NT2/D1 (cell line): ENCODE measurements around the gene CFAP210.

ENCODE experiments used
- DNase-seq: peaks from one replicate; pipeline ENCODE4 v3.0.0-alpha.2; 2011; ENCODE audit warnings: low read depth, low spot score
- H3K27me3 ChIP-seq: 2 replicates; pipeline ENCODE4 v1.6.0; 2011; ENCODE audit warnings: mild to moderate bottlenecking; ENCODE audit not compliant: insufficient read length, insufficient read depth
- H3K36me3 ChIP-seq: 2 replicates; pipeline ENCODE4 v1.6.1; 2011; ENCODE audit warnings: mild to moderate bottlenecking, low read length, mixed read lengths; ENCODE audit not compliant: insufficient read depth, insufficient read length
- H3K4me1 ChIP-seq: 2 replicates; pipeline ENCODE4 v1.5.1; 2011; ENCODE audit not compliant: insufficient read depth, insufficient read length
- H3K4me3 ChIP-seq: 2 replicates; pipeline ENCODE4 v1.5.1; 2011; ENCODE audit warnings: low read depth; ENCODE audit not compliant: insufficient read length
- H3K9ac ChIP-seq: 2 replicates; pipeline ENCODE4 v1.6.0; 2011; ENCODE audit warnings: low read depth; ENCODE audit not compliant: insufficient read length
- H3K9me3 ChIP-seq: 2 replicates; pipeline ENCODE4 v1.5.1; 2011; ENCODE audit warnings: mild to moderate bottlenecking, low read length; ENCODE audit not compliant: insufficient read depth
- SUZ12 ChIP-seq: IDR thresholded peaks from 2 replicates; pipeline ENCODE4 v1.6.1; 2011; ENCODE audit not compliant: insufficient read length, insufficient read depth; ENCODE audit errors: extremely low read depth
- YY1 ChIP-seq: IDR thresholded peaks from 2 replicates; pipeline ENCODE4 v1.6.1; 2011; ENCODE audit not compliant: insufficient read length, insufficient read depth
- ZNF274 ChIP-seq: IDR thresholded peaks from 2 replicates; pipeline ENCODE4 v1.6.1; 2011; ENCODE audit warnings: mild to moderate bottlenecking, low read depth, low read length

CFAP210 gene

GRCh38 chr2:169717691-169718063, 23.5 kb upstream of the CFAP210 start:
- Histone ChIP-seq H3K27me3 (no peaks in the 10 kb centered on the region), H3K9ac (no peak overlapping the region), H3K4me1 (no peaks in the 10 kb centered on the region), H3K9me3 (no peaks in the 10 kb centered on the region), H3K36me3 (no peaks in the 10 kb centered on the region), H3K4me3 (no peak overlapping the region)
- TF ChIP-seq ZNF274, result no peak
- TF ChIP-seq YY1, result no peak
- TF ChIP-seq SUZ12, result no peak
- DNase-seq, result no peak

- Histone ChIP-seq H3K27me3 (no peaks in the 10 kb centered on the region), H3K4me1 (no peaks in the 10 kb centered on the region), H3K9ac (no peak overlapping the region), H3K9me3 (no peaks in the 10 kb centered on the region), H3K36me3 (no peaks in the 10 kb centered on the region), H3K4me3 (no peak overlapping the region)
- no peak for DNase-seq
- TF ChIP-seq ZNF274 (no peak), YY1 (no peak), SUZ12 (no peak)
Observed at GRCh38 chr2:169716938-169717690, 22.9 kb upstream of the CFAP210 start.

- Histone ChIP-seq H3K9ac (no peak overlapping the region), H3K4me1 (no peaks in the 10 kb centered on the region), H3K9me3 (no peaks in the 10 kb centered on the region), H3K36me3 (no peaks in the 10 kb centered on the region), H3K4me3 (no peak overlapping the region), H3K27me3 (no peaks in the 10 kb centered on the region)
- DNase-seq, result no peak
- no peak for TF ChIP-seq SUZ12
- no peak for TF ChIP-seq ZNF274
- no peak for TF ChIP-seq YY1
Observed at GRCh38 chr2:169716238-169716886, 22.2 kb upstream of the CFAP210 start.

- Histone ChIP-seq H3K36me3 (peaks cover 3% of the 10 kb centered on the region), H3K9ac (no peak overlapping the region), H3K9me3 (no peaks in the 10 kb centered on the region), H3K4me1 (no peaks in the 10 kb centered on the region), H3K4me3 (no peak overlapping the region), H3K27me3 (no peaks in the 10 kb centered on the region)
- DNase-seq, result no peak
- TF ChIP-seq SUZ12, result no peak
- no peak for TF ChIP-seq YY1
- TF ChIP-seq ZNF274, result no peak
Observed at GRCh38 chr2:169715379-169716237, 21.4 kb upstream of the CFAP210 start.

- Histone ChIP-seq H3K9me3 (no peaks in the 10 kb centered on the region), H3K36me3 (peaks cover 11% of the 10 kb centered on the region), H3K9ac (no peak overlapping the region), H3K27me3 (no peaks in the 10 kb centered on the region), H3K4me3 (no peak overlapping the region), H3K4me1 (no peaks in the 10 kb centered on the region)
- DNase-seq, result no peak
- TF ChIP-seq YY1, result no peak
- no peak for TF ChIP-seq SUZ12
- TF ChIP-seq ZNF274, result no peak
Observed at GRCh38 chr2:169714699-169715098, 20.5 kb upstream of the CFAP210 start.

GRCh38 chr2:169713331-169713730, 19.1 kb upstream of the CFAP210 start:
- no peak overlapping the region for H3K4me3 ChIP-seq
- no peak for DNase-seq
- no peaks in the 10 kb centered on the region for H3K4me1 ChIP-seq
- no peaks in the 10 kb centered on the region for H3K9me3 ChIP-seq
- no peaks in the 10 kb centered on the region for H3K27me3 ChIP-seq
- H3K9ac ChIP-seq, result no peak overlapping the region
- H3K36me3 ChIP-seq, result peaks cover 14% of the 10 kb centered on the region
- no peak for TF ChIP-seq SUZ12
- no peak for TF ChIP-seq ZNF274
- TF ChIP-seq YY1, result no peak

GRCh38 chr2:169712791-169713227, 18.6 kb upstream of the CFAP210 start:
- no peak for DNase-seq

More at GRCh38 chr2:169712791-169713227, 18.6 kb upstream of the CFAP210 start:
- Histone ChIP-seq H3K36me3 (peaks cover 14% of the 10 kb centered on the region), H3K27me3 (no peaks in the 10 kb centered on the region), H3K4me1 (no peaks in the 10 kb centered on the region), H3K9ac (no peak overlapping the region), H3K9me3 (no peaks in the 10 kb centered on the region), H3K4me3 (no peak overlapping the region)
- TF ChIP-seq YY1 (no peak), SUZ12 (no peak), ZNF274 (no peak)
